DOHH2 (cell line): Measurements from ENCODE around the gene LY6G5C.

ENCODE experiments used
- H3F3A ChIP-seq: fragments of 200-600 bp; sonication (generic), shearing (Covaris generic); 2 replicates; pipeline ENCODE4 v1.6.0; 2016; ENCODE audit warnings: antibody characterized with exemption, mild to moderate bottlenecking; ENCODE audit not compliant: control insufficient read depth, insufficient read depth
- H3K27ac ChIP-seq: fragments of 200-600 bp; sonication (generic); 2 replicates; pipeline ENCODE4 v1.5.1; 2014; ENCODE audit warnings: low read depth, mild to moderate bottlenecking, low read length, moderate library complexity
- H3K27me3 ChIP-seq: fragments of 200-600 bp; sonication (generic); 2 replicates; pipeline ENCODE4 v1.6.1; 2014; ENCODE audit warnings: mild to moderate bottlenecking, low read length, mixed read lengths; ENCODE audit not compliant: control insufficient read depth
- H3K36me3 ChIP-seq: fragments of 200-600 bp; sonication (generic); 2 replicates; pipeline ENCODE4 v1.6.1; 2014; ENCODE audit warnings: mild to moderate bottlenecking, low read length, moderate library complexity, mixed read lengths; ENCODE audit not compliant: control insufficient read depth
- H3K4me1 ChIP-seq: fragments of 200-600 bp; sonication (generic); 2 replicates; pipeline ENCODE4 v1.6.1; 2014; ENCODE audit warnings: mild to moderate bottlenecking, low read length, mixed read lengths; ENCODE audit not compliant: control insufficient read depth
- H3K4me2 ChIP-seq: fragments of 200-600 bp; sonication (generic); 2 replicates; pipeline ENCODE4 v1.6.0; 2014; ENCODE audit warnings: mild to moderate bottlenecking, low read length, moderate library complexity
- H3K4me3 ChIP-seq: fragments of 200-600 bp; sonication (generic); 2 replicates; pipeline ENCODE4 v1.5.1; 2014; ENCODE audit warnings: mild to moderate bottlenecking, low read length, mixed read lengths
- H3K79me2 ChIP-seq: fragments of 200-600 bp; sonication (generic); 2 replicates; pipeline ENCODE4 v1.6.1; 2014; ENCODE audit warnings: mild to moderate bottlenecking, low read length, mixed read lengths; ENCODE audit not compliant: control insufficient read depth
- H3K9me2 ChIP-seq: fragments of 200-600 bp; sonication (generic); replicated peaks from 2 replicates; pipeline ENCODE4 v1.6.1; 2014; ENCODE audit warnings: mild to moderate bottlenecking, low read length, mixed read lengths; ENCODE audit not compliant: control insufficient read depth
- H3K9me3 ChIP-seq: fragments of 200-600 bp; sonication (generic); 2 replicates; pipeline ENCODE4 v1.6.1; 2014; ENCODE audit warnings: antibody characterized with exemption, low read length, mixed read lengths; ENCODE audit not compliant: control insufficient read depth, insufficient read depth
- H4K20me1 ChIP-seq: fragments of 200-600 bp; sonication (generic); 2 replicates; pipeline ENCODE4 v1.6.0; 2014; ENCODE audit warnings: low read depth, mild to moderate bottlenecking, antibody characterized with exemption, low read length, moderate library complexity; ENCODE audit not compliant: control insufficient read depth, insufficient read depth
- EZH2phosphoT487 ChIP-seq: fragments of 200-600 bp; sonication (generic); IDR thresholded peaks from 2 replicates; pipeline ENCODE4 v1.6.1; 2017; ENCODE audit warnings: borderline replicate concordance, mild to moderate bottlenecking, antibody characterized with exemption, low read length, moderate library complexity, mixed read lengths
- TF ChIP-seq, protein P1 (sequence below): fragments of 200-600 bp; sonication (generic); IDR thresholded peaks from one replicate; pipeline ENCODE4 v1.5.1; 2014; ENCODE audit warnings: antibody characterized with exemption, mild to moderate bottlenecking, low read depth, low read length; ENCODE audit not compliant: poor library complexity, severe bottlenecking

Gene LY6G5C

DNA sequence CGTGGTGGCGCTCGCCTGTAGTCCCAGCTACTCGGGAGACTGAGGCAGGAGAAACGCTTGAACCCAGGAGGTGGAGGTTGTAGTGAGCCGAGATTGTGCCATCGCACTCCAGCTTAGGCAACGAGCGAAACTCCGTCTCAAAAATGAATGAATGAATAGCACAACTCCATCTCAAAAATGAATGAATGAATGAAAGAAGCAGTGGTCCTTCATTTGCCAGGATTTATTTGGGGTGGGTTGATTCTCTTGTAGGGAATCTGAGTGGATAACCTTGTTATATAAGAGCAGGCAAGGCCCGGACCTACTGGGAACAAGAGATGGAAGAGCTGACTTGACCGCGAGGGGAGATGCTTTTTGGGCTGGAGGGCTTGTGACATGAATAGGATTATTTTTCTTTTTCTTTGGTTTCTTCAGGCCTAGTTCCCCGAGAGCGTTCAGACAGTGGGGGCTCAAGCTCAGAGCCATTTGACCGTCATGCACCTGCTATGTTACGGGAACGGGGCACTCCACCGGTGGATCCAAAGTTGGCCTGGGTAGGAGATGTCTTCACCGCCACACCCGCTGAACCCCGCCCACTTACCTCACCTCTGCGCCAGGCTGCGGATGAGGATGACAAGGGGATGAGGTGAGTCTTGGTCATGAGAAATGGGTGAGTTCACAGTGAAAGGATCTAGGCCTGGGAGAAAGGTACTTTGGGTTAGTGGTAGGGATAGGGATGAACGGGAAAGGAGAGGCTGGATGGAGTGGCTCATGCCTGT lies 50.5 kb downstream of the LY6G5C start:
- H3K27me3 ChIP-seq = no peaks in the 10 kb centered on the region
- H4K20me1 ChIP-seq = peaks cover 4% of the 10 kb centered on the region; the same call in 1 of the 2 replicates
- TF ChIP-seq EZH2phosphoT487 = no peak
- TF ChIP-seq, protein P1, sequence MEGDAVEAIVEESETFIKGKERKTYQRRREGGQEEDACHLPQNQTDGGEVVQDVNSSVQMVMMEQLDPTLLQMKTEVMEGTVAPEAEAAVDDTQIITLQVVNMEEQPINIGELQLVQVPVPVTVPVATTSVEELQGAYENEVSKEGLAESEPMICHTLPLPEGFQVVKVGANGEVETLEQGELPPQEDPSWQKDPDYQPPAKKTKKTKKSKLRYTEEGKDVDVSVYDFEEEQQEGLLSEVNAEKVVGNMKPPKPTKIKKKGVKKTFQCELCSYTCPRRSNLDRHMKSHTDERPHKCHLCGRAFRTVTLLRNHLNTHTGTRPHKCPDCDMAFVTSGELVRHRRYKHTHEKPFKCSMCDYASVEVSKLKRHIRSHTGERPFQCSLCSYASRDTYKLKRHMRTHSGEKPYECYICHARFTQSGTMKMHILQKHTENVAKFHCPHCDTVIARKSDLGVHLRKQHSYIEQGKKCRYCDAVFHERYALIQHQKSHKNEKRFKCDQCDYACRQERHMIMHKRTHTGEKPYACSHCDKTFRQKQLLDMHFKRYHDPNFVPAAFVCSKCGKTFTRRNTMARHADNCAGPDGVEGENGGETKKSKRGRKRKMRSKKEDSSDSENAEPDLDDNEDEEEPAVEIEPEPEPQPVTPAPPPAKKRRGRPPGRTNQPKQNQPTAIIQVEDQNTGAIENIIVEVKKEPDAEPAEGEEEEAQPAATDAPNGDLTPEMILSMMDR = no peak
- peaks cover 50% of the 10 kb centered on the region for H3K79me2 ChIP-seq
- peaks cover 100% of the 10 kb centered on the region for H3K36me3 ChIP-seq
- no peaks in the 10 kb centered on the region for H3K9me3 ChIP-seq
- no peaks in the 10 kb centered on the region for H3K4me1 ChIP-seq
- H3K27ac ChIP-seq = no peak overlapping the region
- H3K4me2 ChIP-seq = no peak overlapping the region
- H3K4me3 ChIP-seq = no peak overlapping the region
- H3K9me2 ChIP-seq = no peaks in the 10 kb centered on the region
- peaks cover 18% of the 10 kb centered on the region; the same call in 1 of the 2 replicates for H3F3A ChIP-seq

DNA sequence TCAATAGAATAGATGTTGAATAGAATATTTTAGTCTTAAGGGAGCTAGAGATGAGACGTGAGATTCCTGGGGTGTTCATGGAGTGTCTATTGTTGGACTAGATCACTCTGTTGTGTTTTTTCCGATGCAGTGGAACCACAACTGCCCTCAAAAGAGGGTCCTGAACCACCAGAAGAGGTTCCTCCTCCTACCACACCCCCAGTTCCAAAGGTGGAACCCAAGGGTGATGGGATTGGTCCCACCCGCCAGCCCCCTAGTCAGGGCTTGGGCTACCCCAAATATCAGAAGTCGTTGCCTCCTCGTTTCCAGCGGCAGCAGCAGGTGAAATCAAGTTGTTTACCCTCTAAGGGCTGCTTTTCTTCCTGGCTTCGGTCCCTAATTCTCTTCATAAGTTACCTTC lies 51.9 kb downstream of the LY6G5C start:
- Histone ChIP-seq H3K9me2 (no peaks in the 10 kb centered on the region), H3K27ac (no peak overlapping the region), H3K9me3 (no peaks in the 10 kb centered on the region), H3F3A (peaks cover 8% of the 10 kb centered on the region; the same call in 1 of the 2 replicates), H3K79me2 (peaks cover 61% of the 10 kb centered on the region), H3K36me3 (peaks cover 100% of the 10 kb centered on the region), H3K4me1 (no peaks in the 10 kb centered on the region), H3K4me2 (no peak overlapping the region), H3K27me3 (no peaks in the 10 kb centered on the region), H4K20me1 (peaks cover 4% of the 10 kb centered on the region; the same call in 1 of the 2 replicates), H3K4me3 (no peak overlapping the region)
- TF ChIP-seq, protein P1 = no peak
- no peak for TF ChIP-seq EZH2phosphoT487

DNA sequence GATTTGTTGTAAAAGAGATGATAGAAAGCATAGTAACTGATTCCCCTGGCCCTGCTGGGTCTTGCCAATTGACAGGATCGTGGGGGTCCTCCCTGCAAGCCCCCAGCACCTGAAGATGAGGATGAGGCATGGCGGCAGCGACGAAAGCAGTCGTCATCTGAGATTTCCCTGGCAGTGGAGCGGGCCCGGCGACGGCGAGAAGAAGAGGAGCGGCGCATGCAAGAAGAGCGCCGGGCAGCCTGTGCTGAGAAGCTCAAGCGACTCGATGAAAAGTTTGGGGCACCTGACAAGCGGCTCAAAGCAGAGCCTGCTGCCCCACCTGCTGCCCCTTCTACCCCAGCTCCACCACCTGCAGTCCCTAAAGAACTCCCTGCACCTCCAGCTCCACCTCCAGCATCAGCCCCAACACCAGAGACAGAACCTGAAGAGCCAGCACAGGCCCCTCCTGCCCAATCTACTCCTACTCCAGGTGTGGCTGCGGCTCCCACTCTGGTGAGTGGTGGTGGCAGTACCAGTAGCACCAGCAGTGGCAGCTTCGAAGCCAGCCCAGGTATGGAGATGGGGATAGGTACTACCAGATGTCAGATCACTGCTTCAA lies 53.1 kb downstream of the LY6G5C start:
- Histone ChIP-seq H3K4me3 (no peak overlapping the region), H3K27ac (no peak overlapping the region), H3K4me2 (no peak overlapping the region), H3K36me3 (peaks cover 100% of the 10 kb centered on the region), H3K79me2 (peaks cover 68% of the 10 kb centered on the region), H4K20me1 (peaks cover 5% of the 10 kb centered on the region; the same call in 1 of the 2 replicates), H3K9me3 (no peaks in the 10 kb centered on the region), H3F3A (0 out of 2 replicates have a peak, but pooled peaks cover 2% of the 10 kb centered on the region), H3K9me2 (no peaks in the 10 kb centered on the region), H3K27me3 (no peaks in the 10 kb centered on the region), H3K4me1 (peaks cover 1% of the 10 kb centered on the region)
- TF ChIP-seq, protein P1 = no peak
